GM18907 (cell line): ENCODE measurements around the gene ATP5IF1.

ENCODE experiments used
- ATAC-seq: cut with Tn5 transposase; IDR thresholded peaks from one replicate; pipeline ENCODE4 v1.9.1; 2021; ENCODE audit warnings: mild to moderate bottlenecking, moderate library complexity; ENCODE audit not compliant: unreplicated experiment

ATP5IF1 gene

DNA sequence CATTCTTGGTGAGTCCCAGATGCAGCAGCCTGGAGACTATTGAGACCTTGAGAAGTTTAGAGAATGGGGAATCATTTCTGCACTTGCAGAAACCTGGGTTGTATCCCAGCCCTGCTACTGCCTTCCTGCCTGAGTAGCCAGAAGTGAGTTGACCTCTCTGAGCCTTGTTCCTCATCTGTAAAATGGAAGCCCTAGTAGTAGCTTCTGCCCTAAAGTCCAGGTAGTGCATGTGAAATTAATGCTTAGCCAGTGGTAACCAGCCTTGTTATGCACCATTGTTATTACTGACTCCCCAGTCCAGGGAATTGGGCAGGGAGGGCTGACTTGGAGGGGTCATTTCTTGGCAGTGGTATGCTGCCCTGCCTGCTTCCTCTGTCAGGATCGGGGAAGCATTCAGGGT lies 29.0 kb downstream of the ATP5IF1 start:
- ATAC-seq = no peak

- ATAC-seq = no peak
Measured at GRCh38 chr1:28265577-28265976, 29.7 kb downstream of the ATP5IF1 start.

- no peak for ATAC-seq
Measured at GRCh38 chr1:28266920-28267322, 31.0 kb downstream of the ATP5IF1 start.

- ATAC-seq = no peak
Measured at GRCh38 chr1:28267633-28268032, 31.7 kb downstream of the ATP5IF1 start.

- no peak for ATAC-seq
Measured at GRCh38 chr1:28269529-28269928, 33.6 kb downstream of the ATP5IF1 start.

DNA sequence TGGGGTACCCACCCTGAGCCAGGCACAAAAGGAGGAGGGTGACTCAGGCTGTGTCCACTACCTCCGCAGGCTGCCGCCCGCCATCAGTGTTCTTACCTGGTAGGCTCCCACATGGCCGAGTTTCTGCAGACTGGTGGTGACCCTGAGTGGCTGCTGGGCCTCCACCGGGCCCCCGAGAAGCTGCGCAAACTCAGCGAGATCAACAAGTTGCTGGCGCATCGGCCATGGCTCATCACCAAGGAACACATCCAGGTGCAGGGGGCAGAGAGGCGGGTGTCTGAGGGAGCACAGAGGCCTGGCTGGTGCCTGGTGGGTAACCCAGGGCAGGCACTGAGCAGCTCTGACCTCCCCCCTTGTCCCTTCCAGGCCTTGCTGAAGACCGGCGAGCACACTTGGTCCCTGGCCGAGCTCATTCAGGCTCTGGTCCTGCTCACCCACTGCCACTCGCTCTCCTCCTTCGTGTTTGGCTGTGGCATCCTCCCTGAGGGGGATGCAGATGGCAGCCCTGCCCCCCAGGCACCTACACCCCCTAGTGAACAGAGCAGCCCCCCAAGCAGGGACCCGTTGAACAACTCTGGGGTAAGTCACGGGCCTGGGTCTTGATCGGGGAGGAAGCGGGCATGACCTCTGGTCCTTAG lies 36.4 kb downstream of the ATP5IF1 start:
- no peak for ATAC-seq

- ATAC-seq = no peak
Measured at GRCh38 chr1:28273216-28273860, 37.4 kb downstream of the ATP5IF1 start.

GRCh38 chr1:28278763-28279162 lies 42.8 kb downstream of the ATP5IF1 start:
- ATAC-seq = no peak

GRCh38 chr1:28279721-28280120 lies 43.8 kb downstream of the ATP5IF1 start:
- ATAC-seq = no peak

DNA sequence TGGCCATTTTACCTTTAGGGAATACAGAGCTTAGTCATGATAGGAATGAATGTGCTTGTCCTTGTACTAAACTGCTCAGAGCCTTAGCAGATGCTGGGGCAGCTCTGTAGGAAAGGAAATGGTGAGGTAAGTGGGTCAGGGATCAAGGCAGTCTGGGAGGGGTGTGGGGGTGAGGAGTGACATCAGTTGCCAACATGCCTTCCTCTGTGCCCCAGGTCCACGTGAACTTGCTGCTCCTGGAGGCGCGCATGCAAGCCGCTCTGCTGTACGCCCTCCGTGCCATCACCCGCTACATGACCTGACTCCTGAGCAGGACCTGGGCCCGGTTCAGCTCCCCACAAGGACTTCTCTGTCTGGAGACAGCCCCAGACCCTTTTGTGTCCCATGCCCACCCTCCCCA lies 44.6 kb downstream of the ATP5IF1 start:
- ATAC-seq = no peak

GRCh38 chr1:28280977-28281381 lies 45.1 kb downstream of the ATP5IF1 start:
- no peak for ATAC-seq

GRCh38 chr1:28281608-28282425 lies 45.9 kb downstream of the ATP5IF1 start:
- ATAC-seq = no peak

DNA sequence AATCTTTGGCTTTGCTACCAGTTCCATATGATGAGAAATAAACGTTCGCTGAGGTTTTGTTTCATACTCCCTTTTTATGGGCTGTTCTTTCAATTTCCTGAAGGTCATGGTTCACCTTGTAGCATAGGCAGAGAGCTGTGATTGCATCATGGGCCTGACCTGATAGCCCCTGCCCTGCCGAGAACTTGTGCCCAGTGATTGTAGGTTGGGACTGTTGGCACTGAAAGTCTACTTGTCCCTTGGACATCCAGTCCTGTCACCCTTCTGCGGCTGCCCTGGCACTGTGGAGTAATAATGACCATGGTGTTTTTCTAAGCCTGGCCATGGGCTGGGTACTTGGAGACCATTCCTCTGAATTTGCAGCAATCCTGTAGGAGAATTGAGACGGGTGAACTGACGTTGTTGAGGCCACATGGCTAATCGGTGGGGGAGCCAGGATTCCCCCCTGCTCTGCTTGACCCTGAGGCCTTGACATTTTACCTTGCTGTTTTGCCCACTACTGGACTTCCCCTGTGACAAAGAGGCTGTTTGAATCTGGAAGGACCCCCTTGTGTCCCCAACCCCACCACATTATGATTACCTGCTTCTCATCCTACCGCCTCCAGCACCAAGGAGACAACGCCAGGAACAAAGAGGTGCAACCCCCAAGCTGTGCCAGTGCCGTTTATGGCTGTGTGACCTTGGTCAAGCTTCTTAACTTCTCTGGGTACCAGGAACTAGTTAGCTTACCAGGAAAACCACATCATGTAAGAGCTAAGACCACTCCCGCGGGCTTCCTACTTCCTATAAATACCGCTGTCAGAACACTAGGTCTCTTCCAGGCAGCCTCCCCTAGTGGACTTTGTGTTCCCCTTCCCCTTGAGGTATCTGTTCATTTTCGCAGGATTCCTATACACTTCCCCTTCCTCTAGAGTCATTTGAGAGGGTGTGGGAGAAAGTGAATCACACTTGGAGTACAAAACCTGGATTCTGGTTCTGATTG lies 46.8 kb downstream of the ATP5IF1 start:
- no peak for ATAC-seq

GRCh38 chr1:28286111-28286510 lies 50.2 kb downstream of the ATP5IF1 start:
- ATAC-seq = no peak
